Measurements from ENCODE around the gene CADPS.

CADPS gene

DNA sequence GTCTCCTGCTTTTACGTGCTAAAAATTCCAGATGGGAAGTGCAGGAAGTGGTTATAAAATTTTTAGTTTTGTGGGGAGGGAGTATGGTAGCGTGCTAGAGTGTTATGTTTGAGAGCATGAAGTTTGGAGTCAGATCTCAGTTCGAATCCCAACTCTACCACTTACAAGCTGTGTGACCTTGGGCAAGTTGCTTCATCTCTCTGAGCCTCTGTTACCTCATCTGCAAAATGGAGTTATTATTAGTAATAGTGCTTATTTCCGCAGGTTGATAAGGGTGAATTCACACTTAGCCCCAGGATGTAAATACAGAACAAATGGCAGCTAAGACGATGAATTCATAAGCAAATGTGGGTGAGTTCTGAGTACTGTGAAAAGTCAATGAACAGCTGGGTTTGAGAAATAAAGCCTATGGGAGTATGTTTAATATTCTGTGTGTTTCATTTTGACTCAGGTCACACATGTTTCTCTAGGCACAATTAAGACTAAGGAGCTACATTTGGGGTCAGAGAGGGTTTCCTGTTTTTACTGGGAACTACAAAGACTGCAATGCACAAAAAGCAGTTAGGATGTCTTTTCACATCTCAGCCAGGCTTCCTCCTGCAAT is 428.8 kb downstream of the CADPS start:
- in situ Hi-C loops (cut with HindIII; ENCODE audit: low sequenced_read_pairs), result no loop called here
- no peak for DNase-seq (ENCODE audit: low read depth)
- TF ChIP-seq, protein P1, sequence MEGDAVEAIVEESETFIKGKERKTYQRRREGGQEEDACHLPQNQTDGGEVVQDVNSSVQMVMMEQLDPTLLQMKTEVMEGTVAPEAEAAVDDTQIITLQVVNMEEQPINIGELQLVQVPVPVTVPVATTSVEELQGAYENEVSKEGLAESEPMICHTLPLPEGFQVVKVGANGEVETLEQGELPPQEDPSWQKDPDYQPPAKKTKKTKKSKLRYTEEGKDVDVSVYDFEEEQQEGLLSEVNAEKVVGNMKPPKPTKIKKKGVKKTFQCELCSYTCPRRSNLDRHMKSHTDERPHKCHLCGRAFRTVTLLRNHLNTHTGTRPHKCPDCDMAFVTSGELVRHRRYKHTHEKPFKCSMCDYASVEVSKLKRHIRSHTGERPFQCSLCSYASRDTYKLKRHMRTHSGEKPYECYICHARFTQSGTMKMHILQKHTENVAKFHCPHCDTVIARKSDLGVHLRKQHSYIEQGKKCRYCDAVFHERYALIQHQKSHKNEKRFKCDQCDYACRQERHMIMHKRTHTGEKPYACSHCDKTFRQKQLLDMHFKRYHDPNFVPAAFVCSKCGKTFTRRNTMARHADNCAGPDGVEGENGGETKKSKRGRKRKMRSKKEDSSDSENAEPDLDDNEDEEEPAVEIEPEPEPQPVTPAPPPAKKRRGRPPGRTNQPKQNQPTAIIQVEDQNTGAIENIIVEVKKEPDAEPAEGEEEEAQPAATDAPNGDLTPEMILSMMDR (IDR thresholded peaks at IDR 0.05; ENCODE audit: low read depth, low read length, missing control alignments), result no peak
- H3K4me3 ChIP-seq (ENCODE audit: low read depth, low read length), result no peak overlapping the region

DNA sequence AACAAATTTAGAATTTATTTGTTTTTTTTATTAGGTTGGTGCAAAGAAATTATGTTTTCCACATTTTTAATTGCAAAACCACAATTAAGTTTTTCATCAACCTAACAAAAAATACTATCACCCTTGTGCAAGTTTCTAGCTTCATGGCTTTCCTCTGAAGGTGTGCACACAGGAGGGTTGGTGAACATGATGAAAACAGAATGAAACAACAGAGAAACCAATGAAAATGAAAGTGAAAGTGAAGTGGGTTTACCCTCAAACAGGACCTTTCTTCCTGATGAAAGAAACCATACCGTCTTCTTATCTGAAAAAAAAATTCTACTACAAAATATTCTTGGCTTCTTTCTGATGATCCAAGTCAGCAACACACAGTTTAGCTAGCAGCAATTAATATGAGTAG is 429.9 kb downstream of the CADPS start:
- in situ Hi-C loops (cut with HindIII; ENCODE audit: low sequenced_read_pairs), result no loop called here
- TF ChIP-seq, protein P1 (IDR thresholded peaks at IDR 0.05; ENCODE audit: low read depth, low read length, missing control alignments), result no peak
- no peak overlapping the region for H3K4me3 ChIP-seq (ENCODE audit: low read depth, low read length)
- DNase-seq (ENCODE audit: low read depth), result no peak

DNA sequence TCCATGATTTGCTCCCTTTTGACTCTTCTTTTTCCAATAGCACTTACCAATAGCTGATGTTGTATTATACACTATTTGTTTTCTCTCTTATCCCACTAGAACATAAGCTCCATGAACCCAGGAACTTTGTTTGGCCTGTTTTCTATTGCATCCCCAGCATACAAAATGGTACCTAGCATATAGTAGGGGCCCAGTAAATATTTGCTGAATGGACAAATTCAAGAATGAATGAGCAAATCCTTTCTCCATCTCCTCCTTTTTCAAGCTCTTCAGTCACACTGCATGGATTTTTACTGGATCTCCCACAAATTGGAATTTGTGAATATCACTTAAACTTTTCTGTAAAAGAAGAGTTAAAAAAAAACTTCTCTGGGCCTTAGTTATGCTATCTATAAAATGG is 435.2 kb downstream of the CADPS start:
- DNase-seq (ENCODE audit: low read depth), result no peak
- H3K4me3 ChIP-seq (ENCODE audit: low read depth, low read length), result no peak overlapping the region
- in situ Hi-C loops (cut with HindIII; ENCODE audit: low sequenced_read_pairs), result no loop called here
- TF ChIP-seq, protein P1 (IDR thresholded peaks at IDR 0.05; ENCODE audit: low read depth, low read length, missing control alignments), result no peak

DNA sequence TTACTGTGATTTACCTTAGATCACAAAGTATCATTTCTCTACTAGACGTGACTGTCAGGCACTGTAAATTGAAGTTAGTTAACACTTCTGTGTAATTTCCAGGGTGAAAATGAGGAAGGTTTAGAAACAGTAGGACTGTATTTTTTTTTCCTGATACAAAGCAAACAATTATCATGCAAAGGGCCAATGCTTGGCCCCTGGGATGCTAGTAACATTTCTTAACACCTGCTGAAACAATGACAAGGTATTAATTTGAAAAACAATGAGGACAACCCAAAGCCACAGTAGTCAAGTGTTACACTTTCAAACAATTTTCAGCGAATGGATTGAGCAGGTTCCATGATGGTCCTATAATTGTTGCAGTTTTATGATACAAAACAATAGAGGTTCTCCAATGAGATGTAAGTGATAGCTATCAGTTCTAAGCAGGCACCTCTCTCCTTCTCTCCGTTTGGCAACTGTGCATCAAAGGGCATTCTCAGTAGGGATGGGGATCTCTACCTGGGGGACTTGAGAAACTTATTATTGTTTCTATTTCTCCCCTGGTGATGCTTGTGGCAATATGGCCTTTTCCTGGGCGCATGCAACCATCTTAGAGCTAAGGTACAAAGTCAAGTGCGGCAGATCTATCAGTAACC is 435.9 kb downstream of the CADPS start:
- in situ Hi-C loops (cut with HindIII; ENCODE audit: low sequenced_read_pairs), result no loop called here
- H3K4me3 ChIP-seq (ENCODE audit: low read depth, low read length), result no peak overlapping the region
- TF ChIP-seq, protein P1 (IDR thresholded peaks at IDR 0.05; ENCODE audit: low read depth, low read length, missing control alignments), result no peak
- DNase-seq (ENCODE audit: low read depth), result no peak

DNA sequence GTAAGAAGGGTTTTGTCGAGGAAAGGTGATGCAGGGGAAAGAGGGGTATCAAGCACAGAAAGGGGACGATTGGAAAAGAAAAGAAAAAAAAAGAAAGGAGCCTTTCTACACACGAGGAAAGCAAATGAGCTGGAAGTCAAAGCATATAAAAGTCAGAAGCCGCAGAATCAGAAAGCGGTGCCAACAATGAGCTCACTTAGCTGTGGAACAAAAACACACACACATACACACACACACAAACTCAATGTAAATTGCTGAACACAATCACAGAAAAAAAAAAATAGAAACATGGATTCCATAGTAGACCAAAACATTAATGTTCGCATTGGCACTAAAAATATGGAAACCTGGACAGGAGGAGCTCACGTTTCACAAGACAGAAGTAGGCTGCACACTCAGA is 438.4 kb downstream of the CADPS start:
- in situ Hi-C loops (cut with HindIII; ENCODE audit: low sequenced_read_pairs), result no loop called here
- TF ChIP-seq, protein P1 (IDR thresholded peaks at IDR 0.05; ENCODE audit: low read depth, low read length, missing control alignments), result no peak
- H3K4me3 ChIP-seq (ENCODE audit: low read depth, low read length), result no peak overlapping the region
- DNase-seq (ENCODE audit: low read depth), result peak; percentile 13

DNA sequence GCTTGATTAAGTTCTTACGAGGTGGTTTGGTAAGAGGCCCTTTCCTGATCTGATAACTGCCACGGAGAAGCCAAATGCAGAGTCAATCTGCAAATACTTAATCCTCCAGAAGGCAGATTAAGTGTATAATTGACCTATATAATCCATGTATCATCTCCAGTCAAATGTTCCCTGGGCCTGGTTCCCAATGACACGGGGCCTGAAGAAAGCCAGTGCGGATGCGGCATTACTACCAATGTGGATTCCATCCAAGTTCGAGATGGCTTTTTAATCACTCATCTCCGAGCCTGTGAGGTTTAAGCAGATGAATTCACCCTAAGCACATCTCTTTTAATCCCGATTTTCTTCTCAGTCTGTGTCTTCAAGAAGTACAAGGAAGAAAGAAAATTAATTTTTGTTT is 441.8 kb downstream of the CADPS start:
- no peak overlapping the region for H3K4me3 ChIP-seq (ENCODE audit: low read depth, low read length)

More for the DNA sequence above, 441.8 kb downstream of the CADPS start:
- DNase-seq (ENCODE audit: low read depth), result no peak
- in situ Hi-C loops (cut with HindIII; ENCODE audit: low sequenced_read_pairs), result no loop called here
- TF ChIP-seq, protein P1 (IDR thresholded peaks at IDR 0.05; ENCODE audit: low read depth, low read length, missing control alignments), result no peak
